ENCODE results near the gene HCAR3.
"Not testable (repeated sequence)": the region's sequence is repeated elsewhere in the genome, so short reads cannot be mapped to it uniquely, and the experiment has no call there.

Gene HCAR3

DNA sequence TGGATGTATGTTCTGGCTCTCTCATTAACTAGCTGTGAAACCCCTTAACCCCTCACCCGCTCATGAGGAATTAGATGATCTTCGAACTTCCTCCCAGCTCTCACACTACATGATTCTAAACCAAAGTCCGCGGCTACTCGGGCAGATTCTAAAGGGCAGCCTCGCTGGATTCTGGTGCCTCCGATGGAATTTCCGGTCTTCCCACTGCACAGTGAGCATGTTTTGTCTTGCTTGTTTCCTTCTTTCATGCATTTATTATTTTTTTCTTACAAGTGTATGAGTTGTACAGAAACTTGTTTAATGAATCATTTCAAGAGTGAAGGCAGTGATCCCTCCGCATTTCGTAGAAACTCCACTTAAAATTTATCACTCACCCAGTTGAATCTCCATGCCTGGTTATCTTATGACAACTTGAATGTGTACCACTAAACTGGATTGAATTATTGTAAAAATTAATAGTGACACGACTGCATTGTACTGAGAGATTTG, 4.5 kb upstream of the HCAR3 start:
- DNase-seq (ENCODE audit: low spot score), result no peak

GRCh38 chr12:122715211-122715610, 1.4 kb downstream of the HCAR3 start:
- not testable (repeated sequence) for DNase-seq (ENCODE audit: low spot score)

GRCh38 chr12:122713491-122714188, 3.0 kb downstream of the HCAR3 start:
- not testable (repeated sequence) for DNase-seq (ENCODE audit: low spot score)

GRCh38 chr12:122711266-122711665, 5.3 kb downstream of the HCAR3 start:
- not testable (repeated sequence) for DNase-seq (ENCODE audit: low spot score)

DNA sequence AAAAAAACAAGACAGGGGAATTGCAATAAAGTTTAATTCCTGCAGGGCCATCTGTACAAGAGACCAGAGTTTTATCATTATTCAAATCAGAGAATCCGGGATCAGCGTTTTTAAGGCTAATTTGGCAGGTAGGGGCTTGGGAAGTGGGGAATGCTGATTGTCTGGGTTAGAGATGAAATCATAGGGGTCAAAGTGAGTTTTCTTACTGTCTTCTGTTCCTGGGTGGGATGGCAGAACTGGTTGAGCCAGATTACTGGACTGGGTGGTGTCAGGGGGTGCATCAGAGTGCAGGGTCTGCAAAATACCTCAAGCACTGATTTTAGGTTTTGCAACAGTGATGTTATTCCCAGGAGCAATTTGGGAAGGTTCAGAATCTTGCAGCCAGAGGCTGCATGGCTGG, 6.3 kb downstream of the HCAR3 start:
- DNase-seq (ENCODE audit: low spot score), result not testable (repeated sequence)

DNA sequence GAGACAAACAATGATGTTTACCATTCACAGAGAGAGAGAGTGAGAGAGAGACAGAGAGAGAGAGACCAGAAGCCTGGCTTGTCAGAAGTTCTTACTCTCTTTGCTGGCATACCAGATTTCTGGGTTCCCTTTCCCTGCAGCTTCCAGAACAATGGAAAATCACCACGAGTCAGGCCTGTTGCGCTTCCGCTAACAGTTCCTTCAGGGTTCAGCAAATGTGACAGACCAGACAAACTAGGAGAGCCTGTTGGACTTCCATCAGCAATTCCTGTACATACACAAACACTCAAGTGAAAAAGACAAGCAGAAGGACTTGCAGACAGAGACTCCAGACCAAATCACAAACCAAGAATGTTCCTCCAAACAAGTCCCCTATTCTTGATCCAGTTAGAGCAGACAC, 7.3 kb downstream of the HCAR3 start:
- not testable (repeated sequence) for DNase-seq (ENCODE audit: low spot score)

DNA sequence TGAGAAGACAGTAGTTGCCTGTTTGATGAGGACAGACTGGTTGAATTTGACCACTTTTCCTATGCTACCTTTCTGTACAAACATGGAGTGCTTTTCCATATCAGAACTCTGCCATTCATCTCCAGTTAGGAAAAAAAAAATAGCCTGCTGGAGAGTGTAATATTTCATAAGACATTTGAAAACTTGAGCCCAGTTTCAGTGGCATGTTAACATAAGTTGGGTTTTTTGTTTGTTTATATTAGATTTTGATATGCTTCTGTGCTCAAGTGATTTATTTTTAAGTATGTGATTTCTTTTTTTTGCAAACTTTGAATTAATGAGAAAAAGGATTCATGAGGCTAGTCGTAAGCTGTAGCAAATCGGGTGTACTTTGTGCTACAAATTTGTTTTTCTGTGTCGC, 12.8 kb downstream of the HCAR3 start:
- DNase-seq (ENCODE audit: low spot score), result not testable (repeated sequence)

DNA sequence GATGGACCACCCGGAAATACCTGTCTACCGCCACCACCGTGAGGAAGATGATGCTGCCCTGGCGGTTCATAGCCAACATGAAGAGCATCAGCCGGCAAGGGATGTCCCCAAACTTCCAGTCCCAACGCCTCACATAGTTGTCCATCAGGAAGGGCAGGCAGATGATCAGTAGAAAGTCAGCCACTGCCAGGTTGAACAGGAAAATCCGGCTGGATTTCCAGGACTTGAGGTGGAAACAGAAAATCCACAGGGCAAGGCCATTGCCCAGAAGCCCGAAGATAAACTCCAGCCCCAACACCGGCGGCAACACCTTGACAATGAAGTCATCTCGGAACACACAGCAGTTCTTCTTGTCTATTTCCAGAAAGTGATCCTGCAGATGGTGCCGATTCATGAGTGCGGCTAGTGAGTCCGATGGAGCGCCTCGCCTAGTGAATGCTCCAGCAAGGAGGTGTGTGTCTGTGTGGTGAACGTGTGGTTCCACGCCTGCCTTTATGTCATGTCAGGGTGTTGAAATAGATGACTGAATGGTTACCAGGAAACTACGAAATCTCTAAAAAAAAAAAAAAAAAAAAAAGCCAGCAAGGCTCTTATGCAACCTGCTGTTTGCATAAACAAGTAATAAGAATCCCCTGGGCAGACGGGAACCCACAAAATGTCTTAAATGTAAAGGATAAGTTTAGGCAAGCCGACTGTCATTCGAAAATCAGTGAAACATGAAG, 13.6 kb downstream of the HCAR3 start, which contains the start of gene HCAR2:
TSS of gene HCAR2 (minus strand) at position 468 of the 722 bp plus-strand sequence. CDS start at position 394, 74 bp downstream.
- DNase-seq (ENCODE audit: low spot score), result not testable (repeated sequence)

DNA sequence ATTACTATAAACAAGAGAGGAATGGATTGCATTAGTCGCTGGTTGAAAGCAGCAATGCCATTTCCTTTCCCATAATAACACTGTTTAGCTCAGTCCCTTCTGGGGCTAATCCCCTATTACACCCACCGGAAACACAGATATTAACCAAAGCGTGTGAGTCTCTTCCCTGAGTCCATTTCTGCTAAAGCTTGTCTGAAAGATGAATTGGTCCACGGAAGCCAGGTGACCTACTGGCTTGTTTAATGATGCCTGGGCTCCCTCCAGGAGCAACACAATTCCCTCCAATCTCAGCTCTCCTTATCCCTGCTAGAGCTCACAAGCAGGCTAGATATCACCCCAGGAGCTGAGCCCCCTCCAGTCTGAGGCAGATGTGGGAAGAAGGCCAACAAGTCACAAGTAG, 15.1 kb downstream of the HCAR3 start:
- DNase-seq (ENCODE audit: low spot score), result not testable (repeated sequence)

GRCh38 chr12:122700038-122700710, 16.4 kb downstream of the HCAR3 start:
- DNase-seq (ENCODE audit: low spot score), result not testable (repeated sequence)

- DNase-seq (ENCODE audit: low spot score), result not testable (repeated sequence)
Measured at GRCh38 chr12:122696922-122697321, 19.7 kb downstream of the HCAR3 start.

GRCh38 chr12:122691566-122691965, 25.0 kb downstream of the HCAR3 start:
- no peak for DNase-seq (ENCODE audit: low spot score)

- DNase-seq (ENCODE audit: low spot score), result no peak
Measured at GRCh38 chr12:122688291-122688690, 28.3 kb downstream of the HCAR3 start.

- no peak for DNase-seq (ENCODE audit: low spot score)
Measured at GRCh38 chr12:122687086-122687485, 29.5 kb downstream of the HCAR3 start.

- DNase-seq (ENCODE audit: low spot score), result no peak
Measured at GRCh38 chr12:122686538-122686937, 30.1 kb downstream of the HCAR3 start.

GRCh38 chr12:122684297-122684813, 32.3 kb downstream of the HCAR3 start:
- DNase-seq (ENCODE audit: low spot score), result no peak

DNA sequence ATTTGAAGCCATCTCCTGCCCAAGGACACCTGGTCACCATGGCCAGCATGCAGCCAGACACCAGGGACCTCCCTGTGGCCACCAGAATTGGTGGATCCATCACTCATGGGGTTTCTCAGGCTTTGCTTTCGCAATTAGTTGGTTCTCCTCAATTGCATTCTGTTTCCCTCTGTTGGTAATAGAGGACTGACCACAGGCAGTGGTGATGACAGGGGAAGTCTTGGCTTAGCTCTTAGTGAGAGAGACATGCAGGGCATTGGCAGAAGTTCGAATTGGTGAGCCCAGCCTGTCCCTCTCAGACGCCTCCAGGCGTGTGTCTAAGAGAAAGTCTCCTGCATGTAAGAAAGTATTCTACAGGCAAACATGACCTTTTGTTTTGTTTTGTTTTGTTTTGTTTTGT, 34.8 kb downstream of the HCAR3 start:
- DNase-seq (ENCODE audit: low spot score), result no peak

DNA sequence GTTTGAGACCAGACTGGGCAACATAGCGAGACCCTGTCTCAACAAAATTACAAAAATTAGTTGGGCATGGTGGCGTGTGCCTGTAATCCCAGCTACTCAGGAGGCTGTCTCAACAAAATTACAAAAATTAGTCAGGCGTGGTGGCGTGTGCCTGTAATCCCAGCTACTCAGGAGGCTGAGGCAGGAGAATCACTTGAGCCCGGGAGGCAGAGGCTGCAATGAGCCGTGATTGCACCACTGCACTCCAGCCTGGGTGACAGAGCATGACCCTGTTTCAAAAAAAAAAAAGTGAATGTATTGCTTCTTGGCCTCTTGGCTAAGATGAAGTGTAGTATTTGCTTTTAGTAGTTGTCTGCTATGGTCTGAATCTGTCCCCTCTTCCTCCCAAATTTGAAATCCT, 35.6 kb downstream of the HCAR3 start:
- DNase-seq (ENCODE audit: low spot score), result not testable (repeated sequence)

- DNase-seq (ENCODE audit: low spot score), result not testable (repeated sequence)
Measured at GRCh38 chr12:122676781-122677180, 39.8 kb downstream of the HCAR3 start.

DNA sequence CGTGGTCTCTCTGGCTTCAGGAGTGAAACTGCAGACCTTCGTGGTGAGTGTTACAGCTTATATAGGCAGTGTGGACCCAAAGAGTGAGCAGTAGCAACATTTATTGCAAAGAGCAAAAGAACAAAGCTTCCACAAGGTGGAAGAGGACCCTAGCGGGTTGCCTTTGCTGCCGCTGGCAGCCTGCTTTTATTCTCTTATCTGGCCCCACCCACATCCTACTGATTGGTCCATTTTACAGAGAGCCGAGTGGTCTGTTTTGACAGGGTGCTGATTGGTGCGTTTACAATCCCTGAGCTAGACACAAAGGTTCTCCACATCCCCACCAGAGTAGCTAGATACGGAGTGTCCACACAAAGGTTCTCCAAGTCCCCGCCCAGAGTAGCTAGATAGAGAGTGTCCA, 40.6 kb downstream of the HCAR3 start:
- DNase-seq (ENCODE audit: low spot score), result not testable (repeated sequence)

DNA sequence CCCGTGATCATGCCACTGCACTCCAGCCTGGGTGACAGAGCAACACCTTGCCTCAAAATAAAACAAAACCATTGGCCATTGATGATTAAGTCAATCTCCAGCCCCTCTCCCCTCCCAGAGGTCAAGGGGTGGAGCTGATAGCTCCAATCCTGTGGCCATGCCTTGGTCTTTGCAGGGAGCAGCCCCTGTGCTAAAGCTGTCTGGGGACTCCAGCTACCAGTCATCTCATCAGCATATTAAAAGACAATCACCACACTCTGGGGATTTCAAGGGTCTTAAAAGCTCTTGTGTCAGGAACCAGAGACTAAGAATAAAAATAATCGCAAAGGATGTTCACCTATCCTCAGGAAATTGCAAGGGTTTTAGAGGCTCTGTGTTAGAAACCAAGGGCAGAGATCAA, 44.1 kb downstream of the HCAR3 start:
- no peak for DNase-seq (ENCODE audit: low spot score)

GRCh38 chr12:122669397-122670070, 47.1 kb downstream of the HCAR3 start:
- DNase-seq (ENCODE audit: low spot score), result no peak

Data from NAMALWA (cell line).